ENCODE data around the gene THBS2. TPM values are rescaled to one million over a fixed set of nuclear protein-coding genes. Genes with fewer than 3 reads are reported as not detected.

THBS2 gene
- total and polyA plus RNA-seq, 10 of the 15 experiments (the other 5 are each of a cell fraction or from before 2014, with no cell fraction given), result 0.07 to 0.10 TPM; not detected in 8

GRCh38 chr6:169229615-169230321, 23.9 kb downstream of the THBS2 start (continued):
- TF ChIP-seq ATF2 (IDR thresholded peaks at IDR 0.05; ENCODE audit: low read length), result no peak
- no peak for TF ChIP-seq MXI1 (IDR thresholded peaks at IDR 0.05; ENCODE audit: low read depth, low read length)
- TF ChIP-seq CEBPZ (IDR thresholded peaks at IDR 0.05; ENCODE audit: low read depth, low read length), result no peak
- no peak for TF ChIP-seq ZNF274 (IDR thresholded peaks at IDR 0.05; ENCODE audit: insufficient read depth, insufficient read length)
- TF ChIP-seq CEBPB (IDR thresholded peaks at IDR 0.05; ENCODE audit: borderline replicate concordance in 1 of 2, low read depth in 2 of 2, low read length in 2 of 2), result no peak
- TF ChIP-seq ZNF24 (IDR thresholded peaks at IDR 0.05), result no peak
- no peak for TF ChIP-seq SIN3A (IDR thresholded peaks at IDR 0.05; ENCODE audit: low read depth, low read length)

- no peak for TF ChIP-seq BCL11A (IDR thresholded peaks at IDR 0.05; ENCODE audit: low read depth, low read length)
- Histone ChIP-seq H3K4me3 (no peak overlapping the region), H3K4me1 (ENCODE audit: control insufficient read depth, insufficient read depth, low read length) (no peaks in the 10 kb centered on the region), H3K9ac (ENCODE audit: control insufficient read depth, insufficient read depth, low read length) (no peak overlapping the region), H3K9me3 (replicated peaks; ENCODE audit: control insufficient read depth, insufficient read depth, low read length) (peaks cover 1% of the 10 kb centered on the region; the same call in 1 of the 3 replicates), H2AFZ (ENCODE audit: control insufficient read depth, low read depth, low read length) (no peak overlapping the region), H3K79me2 (ENCODE audit: control insufficient read depth, insufficient read depth, low read length) (no peaks in the 10 kb centered on the region), H3K36me3 (ENCODE audit: control insufficient read depth in 2 of 2, insufficient read depth in 2 of 2, low read length in 1 of 2) (no peaks in the 10 kb centered on the region), H3K27ac (ENCODE audit: control insufficient read depth, insufficient read depth) (no peak overlapping the region), H3K27me3 (replicated peaks in 1 of 2; ENCODE audit: control insufficient read depth in 2 of 2, insufficient read depth in 2 of 2, low read length in 1 of 2) (no peaks in the 10 kb centered on the region), H4K20me1 (ENCODE audit: control insufficient read depth, insufficient read depth) (no peaks in the 10 kb centered on the region), H3K4me2 (ENCODE audit: control insufficient read depth, insufficient read depth) (no peak overlapping the region)
- CTCF ChIA-PET, result no interaction called here
- POLR2A ChIA-PET, result no interaction called here
- DNase-seq (ENCODE audit: low read depth, low spot score) (no peak), ATAC-seq (no peak), FAIRE-seq (no peak)
- WGBS (ENCODE audit: insufficient coverage, insufficient replicate concordance, low lambda C conversion rate, missing lambda C conversion rate), result 61% methylated on average over 15 of the region's 15 CpGs
- no TSS peak for BruUV-seq (replicated peaks)
- SMC1A ChIA-PET (ENCODE audit: uncharacterized antibody, unreplicated experiment), result no interaction called here
- intact Hi-C loops (cut with micrococcal nuclease; ENCODE audit: unreplicated experiment), result no loop called here
- in situ Hi-C loops (cut with MboI), result no loop called here
- RAD21 ChIA-PET (ENCODE audit: unreplicated experiment), result no interaction called here
These were observed 26.5 kb downstream of the THBS2 start for GRCh38 chr6:169227116-169227515.

Data from GM12878 (cell line).